B cell (primary cell): Measurements from ENCODE around the gene TNRC6A. TPM values are rescaled to one million over a fixed set of nuclear protein-coding genes. Genes with fewer than 3 reads are reported as not detected.

Source experiments
- ATAC-seq: fragments of 200-7000 bp; cut with Tn5 transposase; one replicate; pipeline ENCODE4 v1.10.0; 2021; ENCODE audit warnings: low read depth, mild to moderate bottlenecking, moderate number of reproducible peaks, moderate library complexity
- CTCF ChIA-PET: fragments of 350-600 bp; sonication (Branson Sonifier 250); formaldehyde crosslinking; loops from one replicate; lab custom pipeline; 2021; ENCODE audit warnings: antibody characterized with exemption, inconsistent platforms; lab: Charles Lee
- POLR2A ChIA-PET: fragments of 350-600 bp; sonication (Branson Sonifier 250); formaldehyde crosslinking; loops from one replicate; lab custom pipeline; 2021; ENCODE audit warnings: antibody characterized with exemption; lab: Charles Lee
- DNase-seq: peaks from one replicate; pipeline ENCODE4 v3.0.0; 2013
- H2AFZ ChIP-seq: 2 replicates; pipeline ENCODE4 v1.6.1; 2012; ENCODE audit warnings: mild to moderate bottlenecking, low read depth, low read length; ENCODE audit not compliant: insufficient read depth, poor library complexity, severe bottlenecking
- H3K27ac ChIP-seq, 2 donors: 1 replicate in 1 of 2; 2 replicates in 1 of 2; pipeline ENCODE4 v1.5.1; 2012 to 2013; ENCODE audit warnings: low read length in 2 of 2, mild to moderate bottlenecking in 2 of 2, moderate library complexity in 1 of 2
- H3K27me3 ChIP-seq, 4 experiments: fragments of 200-600 bp in 1 of 4; sonication (generic) in 1 of 4; replicated peaks in 1 of 4; 1 replicate in 2 of 4; 2 replicates in 2 of 4; pipeline versions ENCODE4 v1.6.1 to v1.7.0; 2013 to 2016; ENCODE audit warnings: low read length in 3 of 4, mild to moderate bottlenecking in 2 of 4, mixed read lengths in 1 of 4, moderate library complexity in 1 of 4; ENCODE audit not compliant: insufficient read depth in 4 of 4, control insufficient read depth in 3 of 4; ENCODE audit errors: control extremely low read depth in 1 of 4
- H3K36me3 ChIP-seq, 2 experiments: replicated peaks in 1 of 2; 1 replicate in 1 of 2; 2 replicates in 1 of 2; pipeline versions ENCODE4 v1.6.1 to v1.7.1; 2013; ENCODE audit warnings: low read length in 1 of 2; ENCODE audit not compliant: insufficient read depth in 2 of 2, control insufficient read depth in 1 of 2; ENCODE audit errors: control extremely low read depth in 1 of 2, extremely low read depth in 1 of 2
- H3K4me1 ChIP-seq, 2 donors: fragments of 200-600 bp in 1 of 2; sonication (generic) in 1 of 2; 1 replicate in 1 of 2; 2 replicates in 1 of 2; pipeline versions ENCODE4 v1.5.1 to v1.6.1; 2013 to 2017; ENCODE audit warnings: low read length in 2 of 2; ENCODE audit not compliant: control insufficient read depth in 2 of 2, insufficient read depth in 2 of 2
- H3K4me2 ChIP-seq: replicated peaks from 2 replicates; pipeline ENCODE3; 2012; ENCODE audit warnings: mild to moderate bottlenecking, low read depth, low read length; ENCODE audit not compliant: poor library complexity, severe bottlenecking
- H3K4me3 ChIP-seq, 5 experiments: fragments of 200-600 bp in 1 of 5; sonication (generic) in 1 of 5; 1 replicate in 3 of 5; 2 replicates in 2 of 5; pipeline versions ENCODE4 v1.5.1 to v1.7.0; 2011 to 2016; ENCODE audit warnings: low read length in 4 of 5, mild to moderate bottlenecking in 4 of 5, low read depth in 2 of 5, control low read depth in 1 of 5, moderate library complexity in 1 of 5; ENCODE audit not compliant: insufficient read depth in 1 of 5; ENCODE audit errors: control extremely low read depth in 1 of 5, extremely low read depth in 1 of 5
- H3K79me2 ChIP-seq: fragments of 200-600 bp; sonication (generic); one replicate; pipeline ENCODE4 v1.6.0; 2016; ENCODE audit warnings: low read length; ENCODE audit not compliant: control insufficient read depth, insufficient read depth
- H3K9ac ChIP-seq: fragments of 200-600 bp; sonication (generic); 2 replicates; pipeline ENCODE4 v1.6.1; 2017; ENCODE audit warnings: mild to moderate bottlenecking, low read length, moderate library complexity
- H3K9me3 ChIP-seq, 3 donors: one replicate each; pipeline versions ENCODE4 v1.6.1 to v1.7.1; 2013; ENCODE audit warnings: low read length in 2 of 3; ENCODE audit not compliant: control insufficient read depth in 2 of 3, insufficient read depth in 1 of 3; ENCODE audit errors: control extremely low read depth in 1 of 3
- H4K20me1 ChIP-seq: 2 replicates; pipeline ENCODE4 v1.6.0; 2012; ENCODE audit warnings: mild to moderate bottlenecking, low read length; ENCODE audit not compliant: insufficient read depth, control insufficient read depth, poor library complexity, severe bottlenecking
- H3K27ac Mint-ChIP-seq: one replicate; pipeline ENCODE4 v1.8.0; 2021; ENCODE audit warnings: mixed read lengths
- H3K27me3 Mint-ChIP-seq: one replicate; pipeline ENCODE4 v1.8.0; 2021; ENCODE audit warnings: mixed read lengths
- H3K4me1 Mint-ChIP-seq: one replicate; pipeline ENCODE4 v1.8.0; 2021; ENCODE audit warnings: mixed read lengths
- H3K4me3 Mint-ChIP-seq: one replicate; pipeline ENCODE4 v1.8.0; 2021; ENCODE audit warnings: mixed read lengths
- H3K9me3 Mint-ChIP-seq: one replicate; pipeline ENCODE4 v1.8.0; 2022; ENCODE audit warnings: mixed read lengths; ENCODE audit not compliant: insufficient read depth
- CTCF ChIP-seq: fragments of 200-600 bp; IDR thresholded peaks from one replicate; pipeline ENCODE4 v1.8.0; 2022; ENCODE audit warnings: antibody characterized with exemption, mild to moderate bottlenecking
- EZH2 ChIP-seq: IDR thresholded peaks from 2 replicates; pipeline ENCODE4 v1.6.1; 2012; ENCODE audit warnings: borderline replicate concordance, low read depth, mild to moderate bottlenecking, moderate library complexity, low read length; ENCODE audit not compliant: insufficient read depth, poor library complexity, severe bottlenecking
- WGBS: methylation state at CpG from one replicate; pipeline ENCODE4 v1.1.5; 2013; ENCODE audit warnings: missing lambda C conversion rate; ENCODE audit not compliant: insufficient coverage; 5-methylcytosine and 5-hydroxymethylcytosine counted together
- intact Hi-C: fragments of 100-400 bp; cut with micrococcal nuclease; formaldehyde crosslinking; loops from one replicate; pipeline ENCODE4 v1.10.0; 2022
- polyA minus RNA-seq: library from RNA; depleted of rRNA, polyadenylated mRNA; stranded (reverse); fragments of >200 nt; gene quantifications from 2 replicates; pipeline ENCODE4 v1.2.3, GENCODE V29; 2012
- polyA plus RNA-seq: library from polyadenylated mRNA; depleted of rRNA; stranded (reverse); fragments of >200 nt; gene quantifications from 2 replicates; pipeline ENCODE4 v1.2.3, GENCODE V29; 2012
- total RNA-seq, 2 donors: library from RNA; stranded (reverse); fragments of 120-200 nt in 1 of 2; gene quantifications; 1 replicate in 1 of 2; 2 replicates in 1 of 2; pipeline versions ENCODE4 v1.2.3 to v1.2.4, GENCODE V29; 2013 to 2022

TNRC6A gene
- total RNA-seq (96.7 and 104 TPM in 2 replicates), polyA plus RNA-seq (44.1 and 79.3 TPM in 2 replicates), polyA minus RNA-seq (56.0 and 89.5 TPM in 2 replicates)
- total RNA-seq (2013), result 35.1 TPM

GRCh38 chr16:24729243-24729950 lies at the start of gene TNRC6A:
Gene TNRC6A (plus strand): TSS chr16:24729651. CDS start chr16:24729842, 191 bp downstream.
- H3K27ac Mint-ChIP-seq, result peak within 1 kb of the TSS; percentile 98
- no peaks in the 10 kb centered on the region for H3K9me3 ChIP-seq
- peaks cover 9% of the 10 kb centered on the region for H4K20me1 ChIP-seq
- H3K27me3 Mint-ChIP-seq, result no peaks in the 10 kb centered on the region
- H3K4me2 ChIP-seq, result peak within 1 kb of the TSS; percentile 82
- peak within 1 kb of the TSS; percentile 90 for H2AFZ ChIP-seq
- peak within 1 kb of the TSS; percentile 98 for H3K27ac ChIP-seq
- H3K9me3 Mint-ChIP-seq, result no peaks in the 10 kb centered on the region
- TF ChIP-seq CTCF (no peak), EZH2 (no peak)
- peak within 1 kb of the TSS; percentile 97 for H3K9ac ChIP-seq
- H3K4me3 ChIP-seq, result peak within 1 kb of the TSS; percentile 80 to 97 (median 81)
- H3K4me3 Mint-ChIP-seq, result peak within 1 kb of the TSS; percentile 96
- peaks cover 0 to 18% of the 10 kb centered on the region in 2 experiments for H3K36me3 ChIP-seq
- DNase-seq (peak; percentile 96), ATAC-seq (peak; percentile 84)
- peaks cover 37% of the 10 kb centered on the region for H3K4me1 Mint-ChIP-seq
- H3K4me1 ChIP-seq, result peaks cover 12 to 16% of the 10 kb centered on the region in 2 donors
- peaks cover 58% of the 10 kb centered on the region for H3K79me2 ChIP-seq
- WGBS, result under 1% methylated on average over 77 of the region's 78 CpGs
- H3K27me3 ChIP-seq, result no peaks in the 10 kb centered on the region
- intact Hi-C loops, result loop anchor here (1.0 kb wide), 1 partner anchor 190 kb away; the partner anchor contains the start of gene RBBP6
- ChIA-PET CTCF (interaction anchor here (0.7 to 1.1 kb wide), 2 partner anchors 187 to 856 kb away, joined by 5 to 7 read pairs; no protein-coding TSS in a partner anchor), POLR2A (interaction anchor here (0.6 to 0.8 kb wide), 2 partner anchors 10 to 60 kb away, joined by 3 to 7 read pairs; no protein-coding TSS in a partner anchor)

- H3K27me3 ChIP-seq, result no peaks in the 10 kb centered on the region
- 100% methylated on average over 1 of the region's 6 CpGs for WGBS
- DNase-seq (no peak), ATAC-seq (no peak)
- Mint-ChIP-seq H3K4me1 (no peaks in the 10 kb centered on the region), H3K4me3 (no peak overlapping the region), H3K27me3 (peaks cover 12% of the 10 kb centered on the region), H3K9me3 (no peaks in the 10 kb centered on the region), H3K27ac (no peak overlapping the region)
- H2AFZ ChIP-seq, result no peak overlapping the region
- H3K27ac ChIP-seq, result no peak overlapping the region
- ChIA-PET CTCF (no interaction called here), POLR2A (no interaction called here)
- no peak overlapping the region for H3K4me3 ChIP-seq
- no peaks in the 10 kb centered on the region for H4K20me1 ChIP-seq
- no peaks in the 10 kb centered on the region for H3K36me3 ChIP-seq
- no peak overlapping the region for H3K9ac ChIP-seq
- H3K4me1 ChIP-seq, result no peaks in the 10 kb centered on the region
- H3K4me2 ChIP-seq, result no peak overlapping the region
- no peaks in the 10 kb centered on the region for H3K79me2 ChIP-seq
- H3K9me3 ChIP-seq, result no peaks in the 10 kb centered on the region
- no peak for TF ChIP-seq EZH2
- no peak for TF ChIP-seq CTCF
- intact Hi-C loops, result no loop called here
Observed at GRCh38 chr16:24681793-24682192, 47.7 kb upstream of the TNRC6A start.
